ENCODE results near the gene CEP295NL. TPM values are rescaled to one million over a fixed set of nuclear protein-coding genes. Genes with fewer than 3 reads are reported as not detected.
"Not testable (repeated sequence)": the region's sequence is repeated elsewhere in the genome, so short reads cannot be mapped to it uniquely, and the experiment has no call there.

CEP295NL gene
- total RNA-seq, 1 donor = 2.5 TPM

DNA sequence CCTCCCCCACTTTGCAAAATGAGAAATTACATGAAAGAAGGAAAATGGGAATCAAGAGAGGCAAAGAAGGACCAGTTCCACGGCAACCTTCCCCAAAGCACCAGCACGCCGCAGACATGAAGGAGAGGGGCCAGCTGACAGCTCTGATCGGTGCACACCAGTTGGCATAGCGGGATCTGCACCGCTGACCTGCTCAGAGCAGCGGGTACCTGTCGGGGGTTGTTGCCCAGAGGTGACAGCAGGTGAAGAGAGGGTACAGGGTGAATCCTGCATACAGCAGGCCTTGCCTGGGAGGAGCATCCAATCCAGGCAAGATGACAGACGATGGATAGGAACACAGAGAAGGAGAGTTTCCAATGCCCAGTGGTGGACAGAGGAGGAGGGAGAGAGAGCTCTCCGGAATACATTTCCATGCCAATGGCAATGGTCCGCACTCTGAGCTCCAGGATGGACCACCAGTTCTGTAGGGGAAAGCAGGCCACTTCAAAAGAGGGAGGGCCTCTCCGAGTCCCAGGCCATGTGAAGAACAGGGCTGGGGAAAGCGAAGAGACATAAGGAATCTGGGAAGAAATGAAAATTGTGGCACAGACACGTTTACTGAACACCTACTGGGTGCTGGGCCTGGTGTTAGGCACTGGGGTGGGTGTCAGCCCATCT is 24.0 kb downstream of the CEP295NL start:
- H3K9me3 ChIP-seq (ENCODE audit: low read depth, low read length) = no peaks in the 10 kb centered on the region
- TF ChIP-seq, protein P1, sequence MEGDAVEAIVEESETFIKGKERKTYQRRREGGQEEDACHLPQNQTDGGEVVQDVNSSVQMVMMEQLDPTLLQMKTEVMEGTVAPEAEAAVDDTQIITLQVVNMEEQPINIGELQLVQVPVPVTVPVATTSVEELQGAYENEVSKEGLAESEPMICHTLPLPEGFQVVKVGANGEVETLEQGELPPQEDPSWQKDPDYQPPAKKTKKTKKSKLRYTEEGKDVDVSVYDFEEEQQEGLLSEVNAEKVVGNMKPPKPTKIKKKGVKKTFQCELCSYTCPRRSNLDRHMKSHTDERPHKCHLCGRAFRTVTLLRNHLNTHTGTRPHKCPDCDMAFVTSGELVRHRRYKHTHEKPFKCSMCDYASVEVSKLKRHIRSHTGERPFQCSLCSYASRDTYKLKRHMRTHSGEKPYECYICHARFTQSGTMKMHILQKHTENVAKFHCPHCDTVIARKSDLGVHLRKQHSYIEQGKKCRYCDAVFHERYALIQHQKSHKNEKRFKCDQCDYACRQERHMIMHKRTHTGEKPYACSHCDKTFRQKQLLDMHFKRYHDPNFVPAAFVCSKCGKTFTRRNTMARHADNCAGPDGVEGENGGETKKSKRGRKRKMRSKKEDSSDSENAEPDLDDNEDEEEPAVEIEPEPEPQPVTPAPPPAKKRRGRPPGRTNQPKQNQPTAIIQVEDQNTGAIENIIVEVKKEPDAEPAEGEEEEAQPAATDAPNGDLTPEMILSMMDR (IDR thresholded peaks at IDR 0.05; ENCODE audit: extremely low read depth, low read depth, low read length) = no peak
- H2AFZ ChIP-seq (ENCODE audit: low read length) = no peak overlapping the region
- H3K27me3 ChIP-seq (ENCODE audit: insufficient read depth, low read length) = no peaks in the 10 kb centered on the region
- H3K4me3 ChIP-seq (ENCODE audit: insufficient read depth, low read length) = peak overlapping the region; percentile 34
- H3K4me2 ChIP-seq (ENCODE audit: insufficient read depth, low read length) = peak overlapping the region; percentile 80
- H3K79me2 ChIP-seq (ENCODE audit: insufficient read depth, low read length) = peaks cover 84% of the 10 kb centered on the region
- H3K27ac ChIP-seq (ENCODE audit: low read depth, low read length) = peak overlapping the region; percentile 94
- peaks cover 6% of the 10 kb centered on the region for H3K36me3 ChIP-seq (ENCODE audit: insufficient read depth, low read length)
- DNase-seq (ENCODE audit: insufficient read length, low spot score, missing footprints) = peak; percentile 57
- H4K20me1 ChIP-seq (ENCODE audit: insufficient read depth, low read length) = peaks cover 25% of the 10 kb centered on the region
- peaks cover 47% of the 10 kb centered on the region for H3K4me1 ChIP-seq (ENCODE audit: insufficient read depth, low read length)

DNA sequence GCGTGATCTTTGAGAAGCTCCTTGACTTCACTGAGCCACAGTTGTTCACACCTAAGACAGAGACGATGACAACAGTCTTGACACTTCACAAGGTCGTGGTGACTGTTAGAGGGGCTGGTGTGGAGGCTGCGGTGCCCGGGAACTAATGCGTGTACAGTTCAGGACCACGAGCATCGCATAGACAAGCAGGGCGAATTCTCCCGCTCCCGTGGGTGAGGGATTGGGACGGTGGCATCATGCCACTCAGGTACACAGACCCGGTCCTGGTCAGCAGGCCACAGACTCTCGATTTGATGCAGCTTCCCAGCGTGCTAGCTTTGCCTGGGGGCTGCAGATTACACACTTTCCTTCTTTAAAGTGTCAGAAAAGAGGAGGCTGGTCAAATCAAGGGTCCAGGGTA is 24.7 kb downstream of the CEP295NL start:
- Histone ChIP-seq H3K4me3 (ENCODE audit: insufficient read depth, low read length) (no peak overlapping the region), H3K79me2 (ENCODE audit: insufficient read depth, low read length) (peaks cover 83% of the 10 kb centered on the region), H4K20me1 (ENCODE audit: insufficient read depth, low read length) (peaks cover 28% of the 10 kb centered on the region), H3K4me2 (ENCODE audit: insufficient read depth, low read length) (no peak overlapping the region), H3K27ac (ENCODE audit: low read depth, low read length) (no peak overlapping the region), H3K27me3 (ENCODE audit: insufficient read depth, low read length) (no peaks in the 10 kb centered on the region), H3K36me3 (ENCODE audit: insufficient read depth, low read length) (peaks cover 13% of the 10 kb centered on the region), H3K4me1 (ENCODE audit: insufficient read depth, low read length) (peaks cover 45% of the 10 kb centered on the region), H2AFZ (ENCODE audit: low read length) (no peak overlapping the region), H3K9me3 (ENCODE audit: low read depth, low read length) (no peaks in the 10 kb centered on the region)
- TF ChIP-seq, protein P1 (IDR thresholded peaks at IDR 0.05; ENCODE audit: extremely low read depth, low read depth, low read length) = no peak
- peak; percentile 4 for DNase-seq (ENCODE audit: insufficient read length, low spot score, missing footprints)

DNA sequence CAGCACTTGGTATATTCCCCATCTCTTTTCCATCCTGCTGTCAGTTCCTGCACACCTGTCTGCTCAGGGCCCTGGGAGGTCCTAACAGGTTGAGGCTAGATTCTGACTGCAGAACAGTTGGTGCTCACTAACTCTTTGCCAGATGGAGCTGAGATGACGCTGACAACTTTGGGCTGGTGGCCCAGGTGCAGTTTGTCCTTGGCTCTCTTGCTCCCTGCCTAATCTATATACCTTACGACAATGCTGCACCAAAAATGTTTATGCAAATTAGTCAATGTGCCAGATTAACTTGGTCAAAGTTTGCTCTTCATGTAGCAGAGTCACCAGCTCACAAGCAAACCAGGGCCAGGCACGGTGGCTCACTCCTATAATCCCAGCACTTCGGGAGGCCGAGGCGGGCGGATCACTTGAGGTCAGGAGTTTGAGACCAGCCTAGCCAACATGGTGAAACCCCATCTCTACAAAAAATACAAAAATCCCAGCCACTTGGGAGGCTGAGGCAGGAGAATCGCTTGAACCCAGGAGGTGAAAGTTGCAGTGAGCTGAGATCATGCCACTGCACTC is 26.0 kb downstream of the CEP295NL start:
- H3K79me2 ChIP-seq (ENCODE audit: insufficient read depth, low read length) = peaks cover 80% of the 10 kb centered on the region
- not testable (repeated sequence) for DNase-seq (ENCODE audit: insufficient read length, low spot score, missing footprints); H3K9me3 ChIP-seq (ENCODE audit: low read depth, low read length); H2AFZ ChIP-seq (ENCODE audit: low read length); H3K4me3 ChIP-seq (ENCODE audit: insufficient read depth, low read length); H3K27ac ChIP-seq (ENCODE audit: low read depth, low read length); H3K27me3 ChIP-seq (ENCODE audit: insufficient read depth, low read length); H3K4me2 ChIP-seq (ENCODE audit: insufficient read depth, low read length)
- peaks cover 33% of the 10 kb centered on the region for H4K20me1 ChIP-seq (ENCODE audit: insufficient read depth, low read length)
- H3K4me1 ChIP-seq (ENCODE audit: insufficient read depth, low read length) = peaks cover 37% of the 10 kb centered on the region
- H3K36me3 ChIP-seq (ENCODE audit: insufficient read depth, low read length) = peaks cover 24% of the 10 kb centered on the region

DNA sequence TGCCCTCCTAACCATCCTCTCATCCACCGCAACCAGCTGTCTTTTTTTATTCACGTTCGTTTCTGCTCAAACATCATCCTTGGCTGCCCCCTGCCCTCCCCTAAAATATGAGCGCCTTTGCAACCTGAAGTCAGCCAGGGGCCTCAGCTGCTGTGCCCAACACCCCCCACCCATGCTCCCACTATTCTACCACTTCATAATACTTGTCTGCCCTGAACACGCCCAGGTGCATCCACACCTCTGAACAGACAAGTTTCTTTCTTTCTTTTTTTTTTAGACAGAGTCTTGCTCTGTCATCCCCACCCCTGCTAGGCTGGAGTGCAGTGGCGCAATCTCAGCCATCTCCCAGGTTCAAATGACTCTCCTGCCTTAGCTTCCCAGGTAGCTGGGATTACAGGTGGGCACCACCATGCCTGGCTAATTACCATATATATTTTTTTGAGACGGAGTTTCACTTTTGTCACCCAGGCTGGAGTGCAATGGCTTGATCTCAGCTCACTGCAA is 26.9 kb downstream of the CEP295NL start:
- Histone ChIP-seq H3K79me2 (ENCODE audit: insufficient read depth, low read length) (peaks cover 73% of the 10 kb centered on the region), H3K36me3 (ENCODE audit: insufficient read depth, low read length) (peaks cover 27% of the 10 kb centered on the region), H4K20me1 (ENCODE audit: insufficient read depth, low read length) (peaks cover 33% of the 10 kb centered on the region), H3K9me3 (ENCODE audit: low read depth, low read length) (no peaks in the 10 kb centered on the region), H3K4me3 (ENCODE audit: insufficient read depth, low read length) (no peak overlapping the region), H3K27me3 (ENCODE audit: insufficient read depth, low read length) (no peaks in the 10 kb centered on the region), H3K4me2 (ENCODE audit: insufficient read depth, low read length) (no peak overlapping the region), H3K27ac (ENCODE audit: low read depth, low read length) (peak overlapping the region; percentile 61), H2AFZ (ENCODE audit: low read length) (no peak overlapping the region), H3K4me1 (ENCODE audit: insufficient read depth, low read length) (peaks cover 37% of the 10 kb centered on the region)
- TF ChIP-seq, protein P1 (IDR thresholded peaks at IDR 0.05; ENCODE audit: extremely low read depth, low read depth, low read length) = no peak
- DNase-seq (ENCODE audit: insufficient read length, low spot score, missing footprints) = peak; percentile 55

Data from osteoblast (primary cell).